AG10803 (cell line): ENCODE measurements around the gene NT5DC2.

ENCODE experiments used
- DNase-seq: peaks from one replicate; pipeline ENCODE4 v3.0.0; 2010; ENCODE audit warnings: low read depth
- H3K4me3 ChIP-seq: 2 replicates; pipeline ENCODE4 v1.5.1; 2011; ENCODE audit warnings: mild to moderate bottlenecking, low read length, control low read depth
- TF ChIP-seq, protein P1 (sequence below): conservative IDR thresholded peaks from 2 replicates; pipeline ENCODE4 v1.5.1; 2011; ENCODE audit warnings: mild to moderate bottlenecking, low read length, control low read depth, inconsistent platforms

The NT5DC2 gene

DNA sequence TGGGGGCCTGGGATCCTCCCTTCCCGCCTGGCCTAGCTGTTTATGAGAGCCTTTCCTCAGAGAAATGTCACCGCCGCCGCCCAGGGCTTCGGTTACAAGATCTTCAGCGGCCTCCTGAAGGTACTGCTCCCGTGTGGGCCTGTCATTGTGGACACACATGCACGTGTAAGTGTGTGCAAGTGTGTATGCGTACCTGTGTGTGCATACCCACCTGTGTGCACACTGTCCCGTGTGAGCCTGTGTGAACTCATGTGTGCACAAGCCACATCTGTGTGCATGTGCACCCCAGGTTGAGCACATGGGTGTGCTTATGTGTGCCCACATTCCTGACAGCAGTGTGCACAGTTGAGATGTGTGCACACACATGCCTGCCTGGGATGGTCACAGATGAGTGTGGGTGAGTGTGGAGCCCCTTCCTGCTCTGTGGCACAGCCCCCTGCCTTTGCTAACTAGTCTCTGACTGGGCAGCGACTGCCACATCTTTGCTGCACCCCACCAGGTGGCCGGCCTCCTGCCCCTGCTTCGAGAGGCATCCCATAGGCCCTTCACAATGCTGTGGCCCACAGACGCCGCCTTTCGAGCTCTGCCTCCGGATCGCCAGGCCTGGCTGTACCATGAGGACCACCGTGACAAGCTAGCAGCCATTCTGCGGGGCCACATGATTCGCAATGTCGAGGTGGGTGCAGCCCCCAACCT, 14.1 kb downstream of the NT5DC2 start:
- TF ChIP-seq, protein P1, sequence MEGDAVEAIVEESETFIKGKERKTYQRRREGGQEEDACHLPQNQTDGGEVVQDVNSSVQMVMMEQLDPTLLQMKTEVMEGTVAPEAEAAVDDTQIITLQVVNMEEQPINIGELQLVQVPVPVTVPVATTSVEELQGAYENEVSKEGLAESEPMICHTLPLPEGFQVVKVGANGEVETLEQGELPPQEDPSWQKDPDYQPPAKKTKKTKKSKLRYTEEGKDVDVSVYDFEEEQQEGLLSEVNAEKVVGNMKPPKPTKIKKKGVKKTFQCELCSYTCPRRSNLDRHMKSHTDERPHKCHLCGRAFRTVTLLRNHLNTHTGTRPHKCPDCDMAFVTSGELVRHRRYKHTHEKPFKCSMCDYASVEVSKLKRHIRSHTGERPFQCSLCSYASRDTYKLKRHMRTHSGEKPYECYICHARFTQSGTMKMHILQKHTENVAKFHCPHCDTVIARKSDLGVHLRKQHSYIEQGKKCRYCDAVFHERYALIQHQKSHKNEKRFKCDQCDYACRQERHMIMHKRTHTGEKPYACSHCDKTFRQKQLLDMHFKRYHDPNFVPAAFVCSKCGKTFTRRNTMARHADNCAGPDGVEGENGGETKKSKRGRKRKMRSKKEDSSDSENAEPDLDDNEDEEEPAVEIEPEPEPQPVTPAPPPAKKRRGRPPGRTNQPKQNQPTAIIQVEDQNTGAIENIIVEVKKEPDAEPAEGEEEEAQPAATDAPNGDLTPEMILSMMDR: no peak
- no peak overlapping the region for H3K4me3 ChIP-seq
- DNase-seq: no peak

DNA sequence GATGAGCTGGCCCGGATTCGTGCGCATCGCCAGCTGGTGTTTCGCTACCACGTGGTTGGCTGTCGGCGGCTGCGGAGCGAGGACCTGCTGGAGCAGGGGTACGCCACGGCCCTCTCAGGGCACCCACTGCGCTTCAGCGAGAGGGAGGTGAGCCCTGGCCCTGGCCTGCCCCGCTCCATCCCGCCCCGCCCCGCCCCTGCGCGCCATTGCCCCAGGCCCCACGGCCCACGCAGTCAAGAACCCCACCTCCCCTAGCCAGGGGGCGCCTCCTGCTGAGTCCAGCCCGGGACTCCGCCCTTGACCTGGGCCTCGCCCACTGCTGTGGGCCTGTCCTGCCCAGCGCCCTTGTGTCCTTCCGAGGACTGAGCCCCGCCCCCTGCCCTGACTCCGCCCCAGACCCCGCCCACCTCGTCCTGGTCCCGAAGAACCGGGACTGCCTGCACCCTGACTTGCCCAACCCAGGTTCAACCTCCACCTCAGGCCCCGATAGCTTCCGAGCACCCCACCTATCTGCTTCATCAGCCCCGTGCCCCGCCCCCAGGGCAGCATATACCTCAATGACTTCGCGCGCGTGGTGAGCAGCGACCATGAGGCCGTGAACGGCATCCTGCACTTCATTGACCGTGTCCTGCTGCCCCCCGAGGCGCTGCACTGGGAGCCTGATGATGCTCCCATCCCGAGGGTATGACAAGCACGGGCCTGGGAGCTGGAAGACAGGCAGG, 14.8 kb downstream of the NT5DC2 start:
- DNase-seq: no peak
- peak overlapping the region; percentile 34 for H3K4me3 ChIP-seq
- TF ChIP-seq, protein P1: no peak

DNA sequence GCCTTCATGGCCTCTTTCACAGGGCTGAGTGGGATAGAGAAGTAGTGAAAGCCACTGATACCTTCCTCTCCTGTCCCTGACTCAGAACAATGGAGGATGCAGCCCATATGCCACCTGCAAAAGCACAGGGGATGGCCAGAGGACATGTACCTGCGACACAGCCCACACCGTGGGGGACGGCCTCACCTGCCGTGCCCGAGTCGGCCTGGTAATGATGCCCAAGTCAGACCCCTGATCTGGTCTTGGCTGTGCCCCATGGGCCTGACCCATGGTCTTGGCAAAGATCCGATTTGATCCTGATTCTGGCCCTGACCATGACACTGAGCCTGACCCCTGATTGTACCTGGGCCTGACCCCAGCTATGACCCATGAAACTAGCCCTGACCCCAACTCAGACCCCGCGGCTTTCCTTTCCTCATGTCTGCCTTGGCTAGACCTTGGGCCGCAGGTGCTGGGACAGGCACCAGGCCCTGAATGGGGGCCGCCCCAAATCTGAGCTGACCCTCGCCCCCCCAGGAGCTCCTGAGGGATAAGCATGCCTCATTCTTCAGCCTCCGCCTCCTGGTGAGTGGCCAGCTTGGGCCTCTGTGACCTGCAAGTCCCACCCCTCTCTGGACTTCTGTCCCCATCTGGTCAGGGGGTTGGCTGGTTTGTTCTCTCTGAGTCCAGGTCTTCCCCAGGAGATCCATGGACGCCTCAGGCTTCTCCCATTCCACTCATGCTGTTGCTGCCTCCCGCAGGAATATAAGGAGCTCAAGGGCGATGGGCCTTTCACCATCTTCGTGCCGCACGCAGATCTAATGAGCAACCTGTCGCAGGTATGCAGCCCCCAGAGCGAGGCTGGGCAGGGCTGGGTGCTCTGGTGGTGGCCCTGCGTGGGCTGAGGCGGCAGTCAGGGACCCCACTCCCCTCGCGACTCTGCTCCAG, 15.6 kb downstream of the NT5DC2 start:
- TF ChIP-seq, protein P1: no peak
- H3K4me3 ChIP-seq: no peak overlapping the region; the same call in 1 of the 2 replicates
- no peak for DNase-seq

DNA sequence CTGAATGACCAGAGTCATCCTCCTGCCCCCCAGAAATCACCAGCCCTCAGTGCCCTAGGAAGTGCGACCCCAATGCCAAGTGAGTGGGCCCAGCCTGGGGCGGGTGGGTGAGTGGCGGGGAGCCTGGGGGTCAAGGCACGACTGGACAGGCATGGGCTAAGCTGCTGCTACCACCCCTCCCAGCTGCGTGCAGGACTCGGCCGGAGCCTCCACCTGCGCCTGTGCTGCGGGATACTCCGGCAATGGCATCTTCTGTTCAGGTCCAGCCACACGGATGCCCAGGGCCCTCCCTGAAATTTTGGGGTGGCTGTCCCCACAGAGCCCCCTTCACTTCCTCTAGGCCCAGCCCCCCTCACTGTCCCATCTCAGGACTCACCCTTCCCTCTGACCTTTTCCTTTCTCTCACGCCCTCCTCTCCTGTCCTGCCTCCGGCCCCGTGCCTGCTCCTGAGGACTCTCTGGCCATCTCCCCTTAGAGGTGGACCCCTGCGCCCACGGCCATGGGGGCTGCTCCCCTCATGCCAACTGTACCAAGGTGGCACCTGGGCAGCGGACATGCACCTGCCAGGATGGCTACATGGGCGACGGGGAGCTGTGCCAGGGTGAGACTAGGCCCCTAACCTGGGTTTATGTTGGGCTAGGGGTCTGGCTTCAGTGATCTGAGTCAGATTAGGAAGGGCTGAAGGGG, 17.0 kb downstream of the NT5DC2 start:
- DNase-seq: no peak
- no peak overlapping the region for H3K4me3 ChIP-seq
- TF ChIP-seq, protein P1: no peak

DNA sequence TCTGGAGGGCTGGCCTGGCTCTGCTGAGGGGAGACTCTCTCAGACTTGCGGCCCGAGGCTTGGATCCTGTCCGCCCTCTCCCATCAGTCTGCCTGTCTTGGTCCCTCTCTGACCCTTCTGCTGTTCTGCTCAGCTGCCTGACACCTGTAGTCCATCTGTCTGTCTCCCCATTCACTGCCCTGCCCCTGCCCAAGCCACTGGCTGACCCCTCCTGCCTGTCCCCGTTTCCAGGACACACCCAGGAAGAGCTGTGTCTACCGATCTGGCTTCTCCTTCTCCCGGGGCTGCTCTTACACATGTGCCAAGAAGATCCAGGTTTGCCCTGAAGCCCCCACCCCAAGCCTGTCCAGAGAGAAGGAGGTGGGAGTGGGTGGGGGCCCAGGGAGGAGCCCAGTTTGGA, 18.5 kb downstream of the NT5DC2 start:
- TF ChIP-seq, protein P1: no peak
- H3K4me3 ChIP-seq: no peak overlapping the region
- DNase-seq: no peak

DNA sequence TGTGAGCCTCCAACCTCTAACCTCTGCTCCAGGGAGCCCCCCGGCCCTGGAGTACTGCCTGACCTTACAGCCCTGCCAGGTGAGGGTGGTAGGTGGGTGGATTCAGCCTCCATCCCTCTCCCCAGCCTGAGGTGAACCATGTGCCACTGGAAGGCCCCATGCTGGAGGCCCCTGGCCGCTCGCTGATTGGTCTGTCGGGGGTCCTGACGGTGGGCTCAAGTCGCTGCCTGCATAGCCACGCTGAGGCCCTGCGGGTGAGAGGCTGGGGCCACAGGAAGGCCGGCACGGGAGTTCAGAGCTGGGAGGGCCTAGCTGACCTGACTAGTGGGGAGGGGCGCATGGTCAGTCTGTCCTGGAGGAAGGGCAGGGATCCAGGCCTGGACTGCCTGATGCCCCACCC, 19.1 kb downstream of the NT5DC2 start:
- TF ChIP-seq, protein P1: no peak
- no peak overlapping the region for H3K4me3 ChIP-seq

More for the DNA sequence above, 19.1 kb downstream of the NT5DC2 start:
- DNase-seq: no peak
